GM18907 (cell line): ENCODE results near the gene FAM163A.
"Not testable (repeated sequence)": the region's sequence is repeated elsewhere in the genome, so short reads cannot be mapped to it uniquely, and the experiment has no call there.

Source experiments
- ATAC-seq: cut with Tn5 transposase; IDR thresholded peaks from one replicate; pipeline ENCODE4 v1.9.1; 2021; ENCODE audit warnings: mild to moderate bottlenecking, moderate library complexity; ENCODE audit not compliant: unreplicated experiment

FAM163A gene

GRCh38 chr1:179836686-179837445, 93.8 kb downstream of the FAM163A start:
- ATAC-seq, result not testable (repeated sequence)

DNA sequence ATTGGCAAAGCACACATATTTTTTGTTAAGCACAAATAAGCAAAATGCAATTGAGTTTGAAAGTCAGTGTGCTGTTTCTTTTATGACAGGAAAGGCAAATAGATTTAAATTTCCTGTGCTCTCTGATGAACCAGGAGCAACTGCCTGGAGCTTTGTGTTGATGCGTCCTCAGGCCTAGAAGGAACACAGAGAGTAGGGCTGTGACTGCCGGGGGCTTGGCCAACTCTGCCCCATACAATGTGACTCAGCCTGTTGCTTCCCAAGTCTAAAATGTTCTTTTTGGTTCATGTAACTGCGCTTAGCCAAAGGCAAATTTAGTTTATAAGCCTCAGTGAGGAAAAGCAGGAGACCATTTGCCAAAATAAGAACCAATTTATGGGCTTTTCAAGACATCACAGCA, 97.0 kb downstream of the FAM163A start:
- ATAC-seq, result no peak

GRCh38 chr1:179848233-179848632, 105.1 kb downstream of the FAM163A start:
- no peak for ATAC-seq

- no peak for ATAC-seq
Observed at GRCh38 chr1:179853102-179853501, 110.0 kb downstream of the FAM163A start.

DNA sequence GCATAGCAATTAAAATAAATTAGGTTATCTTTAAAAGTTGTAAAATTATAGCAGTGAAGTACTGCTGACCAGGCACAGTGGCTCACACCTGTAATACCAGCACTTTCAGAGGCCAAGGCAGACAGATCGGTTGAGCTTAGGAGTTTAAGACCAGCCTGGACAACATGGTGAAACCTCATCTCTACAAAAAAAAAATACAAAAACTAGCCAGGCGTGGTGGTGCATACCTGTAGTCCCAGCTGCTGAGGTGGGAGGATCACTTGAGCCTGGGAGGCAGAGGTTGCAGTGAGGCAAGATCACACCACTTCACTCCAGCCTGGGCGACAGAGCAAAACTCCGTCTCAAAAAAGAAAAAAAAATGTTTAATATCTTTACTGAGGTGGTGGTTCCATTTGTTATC, 112.7 kb downstream of the FAM163A start:
- not testable (repeated sequence) for ATAC-seq

DNA sequence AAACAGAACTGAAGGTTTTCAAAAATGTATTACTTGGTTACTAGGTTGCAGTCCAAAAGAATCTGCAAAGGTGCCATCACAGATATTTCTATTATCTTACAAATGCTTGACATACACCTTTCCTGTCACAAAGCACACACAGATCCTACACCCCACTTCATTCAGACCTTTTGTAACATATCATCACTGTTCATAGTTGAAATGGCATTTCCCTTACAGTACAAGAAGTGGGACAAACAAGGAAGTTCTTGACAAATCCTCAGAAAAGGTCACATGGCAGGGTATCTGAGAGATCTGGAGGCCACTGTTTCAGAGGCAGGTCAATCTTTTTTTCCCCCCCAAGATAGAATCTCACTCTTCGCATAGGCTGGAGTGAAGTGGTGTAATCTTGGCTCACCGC, 113.2 kb downstream of the FAM163A start:
- no peak for ATAC-seq

DNA sequence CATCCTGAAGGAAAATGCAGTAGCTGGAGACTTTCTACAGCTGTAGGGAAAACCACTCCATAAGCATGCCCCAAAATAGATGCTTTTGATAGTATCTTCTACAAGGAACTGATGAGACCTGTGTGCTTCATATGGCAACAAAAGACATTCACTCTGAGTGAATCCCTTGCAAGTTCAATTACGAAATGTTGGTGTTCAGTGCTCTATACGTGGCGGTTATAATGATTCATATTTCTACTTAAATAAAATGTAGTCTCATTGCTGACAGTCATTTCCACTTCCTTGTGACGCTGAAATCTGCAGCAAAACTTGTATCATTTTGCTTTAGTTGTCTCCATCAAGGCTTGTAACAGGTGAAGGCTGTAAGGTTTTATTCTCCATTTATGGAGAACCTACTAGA, 113.9 kb downstream of the FAM163A start:
- no peak for ATAC-seq

DNA sequence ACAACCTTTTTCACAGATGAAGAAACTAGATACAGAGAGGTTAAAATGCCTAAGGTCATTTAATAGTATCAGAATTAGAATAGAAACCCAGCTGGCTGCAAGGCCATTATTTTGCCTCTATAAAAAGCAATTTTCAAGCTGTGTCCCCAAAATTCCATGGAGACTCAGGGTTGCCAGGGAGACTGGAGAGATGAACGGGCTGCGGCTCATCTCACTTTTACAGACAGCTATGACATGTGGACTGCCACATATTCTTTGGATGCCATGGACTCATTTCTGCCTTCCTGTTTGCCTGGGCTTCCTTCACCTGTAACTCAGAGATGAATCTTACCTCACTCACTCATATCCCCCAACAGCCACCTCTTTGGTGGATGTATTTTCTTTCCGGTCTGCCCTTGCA, 117.6 kb downstream of the FAM163A start:
- no peak for ATAC-seq

GRCh38 chr1:179865377-179865776, 122.3 kb downstream of the FAM163A start:
- ATAC-seq, result no peak
